Stimulated activated naive B cell treated with anti-CD40 and anti-IgM and Interleukin-4, amounts not matched to agents 10 μg/mL and 1 μg/mL and 100 μg/mL, for 72 hours (primary cell): Measurements from ENCODE around the gene HAT1.
"Not testable (repeated sequence)": the region's sequence is repeated elsewhere in the genome, so short reads cannot be mapped to it uniquely, and the experiment has no call there.

Source experiments
- ATAC-seq, 2 donors: fragments of 150-1000 bp; cut with Tn5 transposase; replicated peaks; 2 replicates each; pipeline ENCODE4 v1.10.0; 2021; ENCODE audit warnings: moderate library complexity in 1 of 2
- DNase-seq: peaks from one replicate; pipeline ENCODE4 v3.0.0; 2021
- H3K27ac Mint-ChIP-seq: one replicate; pipeline ENCODE4 v1.8.0; 2022; ENCODE audit warnings: mild to moderate bottlenecking, mixed read lengths
- H3K27me3 Mint-ChIP-seq, 2 donors: one replicate each; pipeline ENCODE4 v1.8.0; 2022; ENCODE audit warnings: mixed read lengths in 2 of 2
- H3K36me3 Mint-ChIP-seq, 2 donors: one replicate each; pipeline ENCODE4 v1.8.0; 2022; ENCODE audit warnings: mixed read lengths in 2 of 2, mild to moderate bottlenecking in 1 of 2
- H3K4me1 Mint-ChIP-seq, 2 donors: one replicate each; pipeline ENCODE4 v1.8.0; 2022; ENCODE audit warnings: mixed read lengths in 2 of 2, mild to moderate bottlenecking in 1 of 2
- H3K4me3 Mint-ChIP-seq, 2 donors: one replicate each; pipeline ENCODE4 v1.8.0; 2022; ENCODE audit warnings: mild to moderate bottlenecking in 2 of 2, mixed read lengths in 2 of 2, moderate library complexity in 1 of 2
- H3K9me3 Mint-ChIP-seq, 2 donors: one replicate each; pipeline ENCODE4 v1.8.0; 2022; ENCODE audit warnings: mixed read lengths in 2 of 2, mild to moderate bottlenecking in 1 of 2

HAT1 gene

DNA sequence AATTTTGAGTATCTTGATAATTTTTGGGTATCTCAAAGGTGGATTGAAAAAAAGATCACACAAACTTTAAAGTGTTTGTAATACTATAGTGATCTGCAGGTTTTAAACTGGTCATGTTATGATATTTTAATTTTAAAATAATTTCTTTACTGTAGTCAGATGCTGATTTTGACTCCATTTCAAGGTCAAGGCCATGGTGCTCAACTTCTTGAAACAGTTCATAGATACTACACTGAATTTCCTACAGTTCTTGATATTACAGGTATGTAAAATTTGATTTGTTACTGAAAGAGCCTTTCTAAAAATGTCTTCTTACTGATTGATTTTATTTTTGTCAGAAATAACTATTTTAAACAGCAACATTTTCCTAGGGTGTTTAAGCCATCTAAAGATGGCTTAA, 44.4 kb downstream of the HAT1 start:
- H3K27ac Mint-ChIP-seq, result no peak overlapping the region
- H3K4me1 Mint-ChIP-seq, result no peaks in the 10 kb centered on the region
- no peak for ATAC-seq
- no peak for DNase-seq
- H3K9me3 Mint-ChIP-seq, result no peaks in the 10 kb centered on the region
- no peak overlapping the region for H3K4me3 Mint-ChIP-seq
- peaks cover 17 to 26% of the 10 kb centered on the region in 2 donors for H3K36me3 Mint-ChIP-seq
- H3K27me3 Mint-ChIP-seq, result no peaks in the 10 kb centered on the region

DNA sequence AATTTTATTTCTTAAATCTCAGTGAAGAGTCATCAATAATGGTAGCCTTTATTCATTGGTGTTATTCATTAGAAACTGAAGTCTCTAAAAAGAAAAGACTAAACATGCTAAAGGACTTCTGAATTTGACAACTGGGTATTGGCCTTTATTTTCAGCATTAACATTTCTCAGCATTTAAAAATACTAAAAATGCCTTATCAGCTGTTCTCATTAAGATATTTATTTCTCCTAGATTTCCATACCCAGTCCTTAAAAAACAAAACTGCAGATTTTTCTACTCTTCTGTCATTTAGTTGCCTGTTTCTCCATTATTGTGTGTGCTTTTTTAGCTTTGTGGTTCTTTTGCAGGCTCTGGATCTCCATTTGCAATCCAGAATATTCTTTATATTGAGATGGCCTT, 46.2 kb downstream of the HAT1 start:
- H3K36me3 Mint-ChIP-seq, result peaks cover 27 to 41% of the 10 kb centered on the region in 2 donors
- ATAC-seq, result no peak
- no peak overlapping the region for H3K27ac Mint-ChIP-seq
- no peak overlapping the region for H3K4me3 Mint-ChIP-seq
- no peaks in the 10 kb centered on the region for H3K4me1 Mint-ChIP-seq
- no peaks in the 10 kb centered on the region for H3K27me3 Mint-ChIP-seq
- DNase-seq, result no peak
- no peaks in the 10 kb centered on the region for H3K9me3 Mint-ChIP-seq

DNA sequence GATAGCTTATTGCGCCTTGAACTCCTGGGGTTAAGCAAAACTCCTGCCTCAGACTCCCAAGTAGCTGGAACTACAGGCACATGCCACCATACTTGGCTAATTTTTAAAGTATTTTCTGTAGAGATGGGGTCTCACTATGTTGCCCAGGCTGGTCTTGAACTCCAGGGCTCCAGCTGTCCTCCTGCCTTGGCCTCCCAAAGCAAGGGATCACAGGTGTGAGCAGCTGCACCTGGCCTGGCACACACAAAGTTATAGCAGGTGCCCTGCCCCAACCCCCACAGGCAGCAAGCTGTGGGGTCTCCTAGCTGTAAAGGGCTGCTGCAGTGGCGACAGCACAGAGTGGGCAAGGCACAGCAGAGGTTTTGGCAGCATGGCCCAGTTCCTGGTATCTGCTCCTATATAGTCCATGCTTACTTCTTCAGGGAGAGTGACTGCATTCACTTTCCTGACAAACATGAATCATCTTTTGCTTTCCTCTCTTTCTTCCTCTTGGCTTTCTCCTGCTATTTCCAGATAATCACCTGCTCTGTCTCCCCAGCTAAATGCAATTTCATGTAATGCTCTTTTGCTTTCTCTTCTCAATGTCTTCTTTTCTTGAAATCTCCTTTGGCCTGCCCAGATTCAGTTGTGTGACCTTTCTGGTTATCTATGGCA, 50.2 kb downstream of the HAT1 start:
- no peak overlapping the region for H3K4me3 Mint-ChIP-seq
- no peak overlapping the region for H3K27ac Mint-ChIP-seq
- ATAC-seq (no peak), DNase-seq (no peak)
- H3K27me3 Mint-ChIP-seq, result no peaks in the 10 kb centered on the region
- H3K4me1 Mint-ChIP-seq, result no peaks in the 10 kb centered on the region
- H3K9me3 Mint-ChIP-seq, result no peaks in the 10 kb centered on the region
- H3K36me3 Mint-ChIP-seq, result peaks cover 39 to 54% of the 10 kb centered on the region in 2 donors

DNA sequence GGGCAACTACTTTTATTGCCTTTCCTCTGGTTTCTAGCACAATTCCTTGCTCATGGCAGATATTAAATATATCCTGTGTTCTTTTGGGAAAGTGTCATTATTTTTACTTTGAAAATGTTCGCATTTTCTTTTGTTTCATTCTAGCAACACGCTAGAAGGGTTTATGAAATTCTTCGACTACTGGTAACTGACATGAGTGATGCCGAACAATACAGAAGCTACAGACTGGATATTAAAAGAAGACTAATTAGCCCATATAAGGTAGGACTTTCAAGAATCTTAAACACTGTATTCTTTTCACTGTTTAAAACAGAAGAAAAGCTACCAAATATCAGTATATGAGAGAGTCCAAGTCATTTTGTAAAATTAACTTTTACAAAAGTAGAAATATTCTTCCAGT, 56.8 kb downstream of the HAT1 start:
- H3K4me1 Mint-ChIP-seq, result no peaks in the 10 kb centered on the region
- no peak overlapping the region for H3K4me3 Mint-ChIP-seq
- peaks cover 57 to 68% of the 10 kb centered on the region in 2 donors for H3K36me3 Mint-ChIP-seq
- H3K9me3 Mint-ChIP-seq, result peaks cover 3 to 6% of the 10 kb centered on the region in 2 donors
- DNase-seq (no peak), ATAC-seq (no peak)
- no peaks in the 10 kb centered on the region for H3K27me3 Mint-ChIP-seq
- no peak overlapping the region for H3K27ac Mint-ChIP-seq

DNA sequence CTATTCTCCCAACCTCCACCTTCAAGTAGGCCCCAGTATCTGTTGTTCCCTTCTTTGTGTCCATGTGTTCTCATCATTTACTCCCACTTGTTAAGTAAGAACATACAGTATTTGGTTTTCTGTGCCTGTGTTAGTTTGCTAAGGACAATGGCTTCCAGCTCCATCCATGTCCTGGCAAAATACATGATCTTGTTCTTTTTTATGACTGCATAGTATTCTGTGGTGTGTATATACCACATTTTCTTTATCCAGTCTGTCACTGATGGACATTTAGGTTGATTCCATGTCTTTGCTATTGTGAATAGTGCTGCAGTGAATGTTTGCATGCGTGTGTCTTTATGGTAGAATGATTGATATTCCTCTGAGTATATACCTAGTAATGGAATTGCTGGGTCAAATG, 61.7 kb downstream of the HAT1 start:
- H3K4me1 Mint-ChIP-seq, H3K4me3 Mint-ChIP-seq, H3K27ac Mint-ChIP-seq, H3K9me3 Mint-ChIP-seq, DNase-seq, H3K27me3 Mint-ChIP-seq, ATAC-seq: not testable (repeated sequence)
- peaks cover 32 to 34% of the 10 kb centered on the region in 2 donors for H3K36me3 Mint-ChIP-seq

DNA sequence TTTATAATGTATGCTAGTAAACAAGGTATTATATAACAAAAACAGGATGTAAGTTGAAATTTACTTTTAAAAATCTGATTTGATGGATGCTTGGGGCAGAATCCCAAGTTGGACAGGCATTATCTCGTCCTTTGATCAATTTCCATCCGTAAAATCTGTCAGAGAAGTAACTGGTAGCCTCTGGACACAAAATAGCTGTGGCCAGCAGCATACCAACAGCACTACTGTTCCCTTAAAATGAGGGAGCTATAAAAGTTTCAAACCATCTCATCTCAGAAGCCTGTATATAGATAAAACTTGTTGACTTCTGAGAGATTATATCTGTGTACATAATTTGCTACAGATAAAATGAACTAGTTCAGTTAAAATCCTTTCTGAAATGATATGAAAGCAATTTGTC, 62.8 kb downstream of the HAT1 start:
- Mint-ChIP-seq H3K36me3 (peaks cover 23 to 26% of the 10 kb centered on the region in 2 donors), H3K27me3 (no peaks in the 10 kb centered on the region), H3K4me3 (no peak overlapping the region), H3K9me3 (peaks cover 3 to 6% of the 10 kb centered on the region in 2 donors), H3K27ac (no peak overlapping the region), H3K4me1 (no peaks in the 10 kb centered on the region)
- ATAC-seq (no peak), DNase-seq (no peak)

DNA sequence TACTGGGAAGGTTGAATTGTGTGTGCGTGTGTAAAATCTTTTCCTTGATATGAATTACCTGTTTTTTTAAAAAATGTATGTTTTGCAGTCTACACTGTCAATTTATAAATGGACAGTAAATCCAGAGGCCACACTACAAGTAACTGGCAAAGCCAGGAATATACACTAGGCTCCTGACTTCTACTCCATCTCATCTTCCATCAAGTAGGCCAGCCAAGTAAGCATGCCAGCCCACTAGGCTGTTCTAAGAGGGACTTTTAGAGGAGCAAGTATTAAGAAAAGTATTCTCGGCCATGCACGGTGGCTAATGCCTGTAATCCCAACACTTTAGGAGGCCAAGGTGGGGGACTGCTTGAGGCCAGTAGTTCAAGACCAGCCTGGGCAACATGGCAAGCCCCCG, 64.5 kb downstream of the HAT1 start:
- Mint-ChIP-seq H3K36me3 (peaks cover 23% of the 10 kb centered on the region in 2 donors), H3K9me3 (peaks cover 3 to 6% of the 10 kb centered on the region in 2 donors), H3K27me3 (no peaks in the 10 kb centered on the region), H3K4me1 (no peaks in the 10 kb centered on the region), H3K4me3 (no peak overlapping the region), H3K27ac (no peak overlapping the region)
- ATAC-seq, result no peak
- DNase-seq, result no peak

DNA sequence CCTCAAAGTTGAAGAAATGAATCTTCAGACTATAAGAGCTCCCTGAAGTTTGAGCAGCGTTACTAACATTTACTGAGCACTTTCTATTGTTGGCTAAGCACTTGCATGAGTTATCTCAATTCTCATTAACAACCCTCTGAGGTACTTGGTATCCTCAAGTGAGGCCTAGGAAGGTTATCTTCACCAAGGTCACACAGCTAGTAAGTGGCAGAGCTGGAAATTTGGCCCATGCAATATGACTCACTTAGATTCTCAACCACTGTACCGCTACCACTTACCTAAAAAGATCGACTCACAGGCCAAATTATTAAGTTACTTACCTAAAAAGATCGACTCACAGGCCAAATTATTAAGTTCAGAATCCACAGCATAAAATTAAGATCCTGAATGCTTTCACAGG, 68.8 kb downstream of the HAT1 start:
- H3K9me3 Mint-ChIP-seq, result no peaks in the 10 kb centered on the region
- H3K4me1 Mint-ChIP-seq, result no peaks in the 10 kb centered on the region
- no peak for ATAC-seq
- DNase-seq, result no peak
- H3K27me3 Mint-ChIP-seq, result peaks cover 0 to 6% of the 10 kb centered on the region in 2 donors
- H3K4me3 Mint-ChIP-seq, result no peak overlapping the region
- H3K36me3 Mint-ChIP-seq, result no peaks in the 10 kb centered on the region
- no peak overlapping the region for H3K27ac Mint-ChIP-seq

DNA sequence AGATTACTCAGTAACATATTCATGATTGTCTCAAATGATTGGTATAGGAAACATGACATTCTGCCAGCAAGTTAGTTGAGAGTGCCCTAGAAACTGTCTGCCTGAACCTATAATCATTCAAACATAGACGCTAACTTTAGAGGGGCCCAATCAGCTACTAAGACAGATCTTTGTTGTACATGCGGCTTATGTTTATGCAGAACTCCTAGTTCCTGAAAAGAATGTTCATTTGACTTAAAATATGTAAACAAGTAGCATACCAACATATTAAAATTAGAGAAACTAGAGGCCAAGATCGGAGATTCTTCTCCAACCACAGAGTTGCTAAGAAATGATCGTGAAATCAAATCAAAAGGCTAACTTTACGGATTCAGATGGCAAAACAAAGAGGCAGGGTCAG, 73.3 kb downstream of the HAT1 start:
- H3K4me3 Mint-ChIP-seq, result no peak overlapping the region

DNA sequence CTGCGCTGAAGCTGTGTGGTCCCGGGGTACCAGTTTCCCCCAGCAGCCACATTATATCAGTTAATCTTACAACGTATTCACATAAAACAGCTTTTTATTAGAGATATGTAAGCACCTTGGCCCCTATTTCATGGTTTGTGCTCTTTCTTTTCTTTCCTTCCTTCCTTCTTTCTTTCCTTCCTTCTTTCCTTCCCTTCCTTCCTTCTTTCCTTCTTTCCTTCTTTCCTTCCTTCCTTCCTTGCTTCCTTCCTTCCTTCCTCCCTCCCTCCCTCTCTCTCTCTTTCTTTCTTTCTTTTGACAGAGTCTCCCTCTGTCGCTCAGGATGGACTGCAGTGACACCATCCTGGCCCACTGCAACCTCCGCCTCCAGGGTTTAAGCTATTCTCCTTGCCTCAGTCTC, 73.8 kb downstream of the HAT1 start:
- Mint-ChIP-seq H3K4me3 (no peak overlapping the region), H3K9me3 (no peaks in the 10 kb centered on the region), H3K27me3 (peaks cover 0 to 9% of the 10 kb centered on the region in 2 donors), H3K27ac (no peak overlapping the region), H3K4me1 (peaks cover 8 to 21% of the 10 kb centered on the region in 2 donors), H3K36me3 (no peaks in the 10 kb centered on the region)
- ATAC-seq, result no peak
- no peak for DNase-seq

More for the DNA sequence above, 73.3 kb downstream of the HAT1 start:
- ATAC-seq, result no peak
- peaks cover 0 to 9% of the 10 kb centered on the region in 2 donors for H3K27me3 Mint-ChIP-seq
- peaks cover 4 to 17% of the 10 kb centered on the region in 2 donors for H3K4me1 Mint-ChIP-seq
- no peak for DNase-seq
- H3K36me3 Mint-ChIP-seq, result no peaks in the 10 kb centered on the region
- no peaks in the 10 kb centered on the region for H3K9me3 Mint-ChIP-seq
- H3K27ac Mint-ChIP-seq, result no peak overlapping the region

DNA sequence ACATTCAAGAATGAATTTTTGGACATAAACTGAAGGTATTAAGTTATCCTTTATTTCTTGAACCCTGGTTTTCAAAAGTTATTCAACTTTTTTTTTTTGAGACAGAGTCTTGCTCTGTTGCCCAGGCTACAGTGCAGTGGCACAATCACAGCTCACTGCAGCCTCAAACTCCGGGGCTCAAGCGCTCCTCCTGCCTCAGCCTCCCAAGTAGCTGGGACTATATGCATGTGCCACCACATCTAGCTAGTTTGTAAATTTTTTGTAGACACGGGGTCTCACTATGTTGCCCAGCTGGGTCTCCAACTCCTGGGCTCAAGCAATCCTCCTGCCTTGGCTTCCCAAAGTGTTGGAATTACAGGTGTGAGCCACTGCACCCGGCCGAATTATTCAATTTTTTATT, 74.8 kb downstream of the HAT1 start:
- ATAC-seq, H3K27me3 Mint-ChIP-seq: not testable (repeated sequence)

DNA sequence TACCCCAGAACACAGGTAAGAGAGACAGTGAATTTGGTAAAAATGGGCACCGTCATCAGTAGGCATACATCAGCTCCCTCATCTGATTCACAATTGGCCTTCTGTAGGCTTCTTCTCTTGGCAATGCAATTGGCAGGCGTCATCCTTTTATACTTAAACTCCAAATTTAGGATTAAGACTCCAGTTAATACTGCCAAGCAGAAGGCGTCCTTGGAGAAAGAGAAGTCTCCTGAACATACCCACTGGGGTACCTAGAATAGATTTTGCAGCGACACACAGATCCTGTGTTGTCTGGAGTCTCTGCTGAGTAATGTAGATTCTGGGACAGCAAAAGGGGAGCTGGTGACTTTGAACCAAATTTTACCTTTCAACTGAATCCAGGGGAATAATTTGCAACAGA, 76.9 kb downstream of the HAT1 start:
- H3K4me3 Mint-ChIP-seq, result peak overlapping the region; percentile 94 to 96
- peak overlapping the region; percentile 49 for H3K27ac Mint-ChIP-seq
- peaks cover 10 to 24% of the 10 kb centered on the region in 2 donors for H3K4me1 Mint-ChIP-seq
- H3K27me3 Mint-ChIP-seq, result peaks cover 0 to 9% of the 10 kb centered on the region in 2 donors
- no peaks in the 10 kb centered on the region for H3K9me3 Mint-ChIP-seq
- H3K36me3 Mint-ChIP-seq, result peaks cover 0 to 10% of the 10 kb centered on the region in 2 donors
- ATAC-seq, result peak; percentile 0 to 2
- DNase-seq, result no peak

More for the DNA sequence above, 74.8 kb downstream of the HAT1 start:
- not testable (repeated sequence) for H3K36me3 Mint-ChIP-seq, DNase-seq, H3K27ac Mint-ChIP-seq, H3K9me3 Mint-ChIP-seq, H3K4me3 Mint-ChIP-seq
- H3K4me1 Mint-ChIP-seq, result peaks cover 8 to 24% of the 10 kb centered on the region in 2 donors

DNA sequence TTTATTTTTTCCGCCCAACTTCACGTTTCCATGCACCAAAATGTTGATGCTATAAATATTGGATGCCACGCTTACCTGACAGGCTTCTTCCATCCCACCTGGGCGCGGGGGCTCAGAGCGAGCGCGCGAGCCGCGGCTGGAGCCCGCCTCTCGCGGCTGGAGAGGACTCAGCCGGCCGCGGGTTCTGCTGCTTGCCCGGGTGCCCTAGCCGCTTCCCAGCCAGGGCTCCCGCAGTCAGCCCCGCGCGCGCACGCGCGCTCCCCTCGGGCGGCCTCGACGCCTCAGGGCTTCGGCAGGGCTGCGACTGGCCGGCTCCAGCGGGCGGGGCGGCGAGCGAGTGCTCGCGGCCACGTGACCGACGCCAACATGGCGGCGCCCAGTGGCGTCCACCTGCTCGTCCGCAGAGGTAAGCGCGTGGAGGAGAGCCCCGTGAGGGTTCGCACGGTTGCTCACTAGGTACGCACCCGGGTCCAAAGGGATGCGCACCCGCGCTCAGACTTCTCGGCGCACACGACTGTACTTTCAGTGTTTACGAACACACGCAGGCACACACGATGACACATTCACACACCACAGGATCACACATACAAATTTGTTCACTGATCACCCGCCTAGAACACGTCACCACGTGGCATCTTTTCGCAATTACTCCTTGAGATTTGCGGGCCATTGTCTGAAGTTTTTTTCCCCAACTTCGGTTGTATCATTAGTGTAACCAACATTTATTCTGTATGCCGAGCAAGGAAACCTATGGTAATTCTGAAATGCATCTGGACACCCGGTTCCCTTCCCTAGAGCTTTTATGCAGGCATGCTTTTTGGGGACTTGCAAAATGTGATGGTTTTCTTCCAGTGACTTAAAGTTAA, 77.6 kb downstream of the HAT1 start, which contains the start of gene METAP1D:
METAP1D (plus strand) TSS at position 350 of the 866 bp plus-strand sequence; CDS start at position 367, 17 bp downstream.
- DNase-seq (peak; percentile 90), ATAC-seq (peak; percentile 97 to 99)
- H3K27me3 Mint-ChIP-seq, result peaks cover 0 to 9% of the 10 kb centered on the region in 2 donors
- peak within 1 kb of the TSS; percentile 99 for H3K27ac Mint-ChIP-seq
- H3K4me3 Mint-ChIP-seq, result peak within 1 kb of the TSS; percentile 94 to 96
- H3K36me3 Mint-ChIP-seq, result peaks cover 1 to 10% of the 10 kb centered on the region in 2 donors
- H3K9me3 Mint-ChIP-seq, result no peaks in the 10 kb centered on the region
- H3K4me1 Mint-ChIP-seq, result peaks cover 10 to 24% of the 10 kb centered on the region in 2 donors

DNA sequence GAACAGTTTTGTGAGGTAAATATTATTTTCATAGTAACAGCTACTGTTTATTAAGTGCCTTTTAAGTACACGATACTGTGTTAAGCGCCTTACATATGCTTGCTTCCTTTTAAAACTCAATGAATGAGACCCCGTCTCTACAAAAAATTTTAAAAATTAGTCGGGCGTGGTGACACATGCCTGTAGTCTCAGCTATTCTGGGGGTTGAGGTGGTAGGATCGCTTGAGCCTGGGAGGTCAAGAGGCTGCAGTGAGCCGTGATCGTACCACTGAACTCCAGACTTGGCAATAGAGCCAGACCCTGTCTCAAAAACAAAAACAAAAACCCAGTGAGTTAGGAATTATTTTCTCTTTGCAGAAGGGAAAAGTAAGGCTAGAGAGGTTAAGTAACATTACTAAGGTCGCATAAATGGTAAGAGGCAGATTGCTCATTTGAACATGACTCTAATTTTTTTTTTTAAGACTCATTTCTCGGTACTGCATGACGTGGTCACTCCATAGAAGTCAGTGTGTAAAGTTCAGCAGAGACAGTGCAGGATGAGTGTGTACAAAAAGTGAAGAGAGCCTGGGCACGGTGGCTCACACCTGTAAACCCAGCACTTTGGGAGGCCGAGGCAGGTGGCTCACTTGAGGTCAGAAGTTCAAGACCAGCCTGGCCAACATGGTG, 78.6 kb downstream of the HAT1 start:
- no peaks in the 10 kb centered on the region for H3K9me3 Mint-ChIP-seq
- peak overlapping the region; percentile 94 to 96 for H3K4me3 Mint-ChIP-seq
- no peak for DNase-seq
- H3K4me1 Mint-ChIP-seq, result peaks cover 10 to 24% of the 10 kb centered on the region in 2 donors
- H3K36me3 Mint-ChIP-seq, result peaks cover 2 to 10% of the 10 kb centered on the region in 2 donors
- peaks cover 0 to 5% of the 10 kb centered on the region in 2 donors for H3K27me3 Mint-ChIP-seq
- H3K27ac Mint-ChIP-seq, result peak overlapping the region; percentile 99
- no peak for ATAC-seq
